ENCODE results near the gene KDM2B. TPM values are rescaled to one million over a fixed set of nuclear protein-coding genes. Genes with fewer than 3 reads are reported as not detected.

Gene KDM2B
- polyA plus RNA-seq (ENCODE audit: insufficient read depth in 1 of 5, insufficient read length in 5 of 5, low replicate concordance in 1 of 5): 10 to 100 TPM; 34.3 to 39.8 (median 37.8) TPM
- long read RNA-seq, donor 1: 0 reads
- long read RNA-seq, donor 2, partial matches to known transcripts: 9 of 9 reads
- long read RNA-seq, donor 2, other reads (novel, unspliced or antisense): 0 of 9 reads
- long read RNA-seq, donor 3, full-length matches to known transcripts: 1 of 1 reads
- long read RNA-seq, donor 3, partial matches to known transcripts: 0 of 1 reads
- long read RNA-seq, donor 3, other reads (novel, unspliced or antisense): 0 of 1 reads
- long read RNA-seq, donor 4, partial matches to known transcripts: 0 of 23 reads
- long read RNA-seq, donor 4, other reads (novel, unspliced or antisense): 23 of 23 reads
- long read RNA-seq, donor 5: 0 reads
- long read RNA-seq, donor 6, full-length matches to known transcripts: 3 of 66 reads
- long read RNA-seq, donor 6, partial matches to known transcripts: 34 of 66 reads
- long read RNA-seq, donor 6, other reads (novel, unspliced or antisense): 29 of 66 reads
- long read RNA-seq, donor 7, partial matches to known transcripts: 0 of 1 reads
- long read RNA-seq, donor 7, other reads (novel, unspliced or antisense): 0 of 1 reads
- long read RNA-seq, donor 8: 0 reads

DNA sequence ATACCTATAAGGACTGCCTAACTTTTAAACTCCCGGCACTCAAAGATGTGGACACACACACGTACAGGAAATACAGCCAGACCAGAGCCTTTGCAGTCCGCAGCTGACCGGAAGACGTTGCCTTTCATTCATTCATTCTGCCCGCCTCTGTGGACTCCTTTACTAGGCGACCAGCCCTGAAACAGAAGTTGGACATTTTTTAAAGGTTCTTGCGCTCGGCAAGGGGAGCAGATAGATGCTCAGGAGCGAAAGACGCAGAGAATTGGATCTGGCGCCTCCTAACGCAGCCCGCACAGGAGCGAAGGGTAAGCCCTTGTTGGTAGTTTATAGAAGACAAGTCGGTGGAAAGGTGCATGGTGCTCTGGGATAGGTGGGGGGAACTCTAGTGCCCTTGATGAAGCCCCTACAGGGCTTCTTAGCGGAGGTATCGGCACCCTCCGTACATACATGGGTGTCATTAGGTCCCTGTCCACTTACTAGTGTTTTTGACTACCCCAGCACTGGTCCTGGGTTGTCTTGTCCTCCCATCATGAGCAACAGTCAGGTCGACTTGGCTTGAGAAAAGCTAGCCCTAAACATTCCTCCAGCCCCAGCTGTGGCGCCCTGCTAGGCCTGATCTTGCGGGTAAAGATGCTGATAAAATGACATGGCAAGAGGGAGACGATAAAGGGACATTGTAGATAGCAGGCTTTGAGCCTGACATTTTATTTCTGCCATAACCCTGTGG, at the start of gene KDM2B:
Gene KDM2B (minus strand): TSS at position 65 of the 727 bp plus-strand sequence. CDS start 112 bp downstream, outside the sequence.
- peak in 1 of 2 donors; percentile 58 for DNase-seq

DNA sequence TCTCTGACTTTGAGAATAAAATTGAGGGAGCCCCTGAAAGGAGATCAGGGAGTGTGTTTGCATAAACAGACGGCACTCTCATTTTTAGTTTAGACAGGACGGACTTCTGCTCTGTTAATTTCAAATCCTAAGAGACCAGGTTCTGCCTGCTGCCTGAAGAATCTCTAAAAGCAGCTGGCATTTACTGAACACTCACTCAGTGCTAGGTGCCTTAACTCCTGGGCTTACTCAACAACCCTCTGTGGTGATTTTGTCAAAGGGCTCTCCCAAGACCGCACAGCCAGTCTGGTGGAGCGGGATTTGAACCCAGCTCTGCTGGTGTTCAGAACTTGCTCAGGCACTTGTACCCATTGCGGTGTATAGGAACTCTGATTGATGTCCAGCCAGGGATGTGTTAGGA, 47.7 kb upstream of the KDM2B start:
- DNase-seq: no peak

DNA sequence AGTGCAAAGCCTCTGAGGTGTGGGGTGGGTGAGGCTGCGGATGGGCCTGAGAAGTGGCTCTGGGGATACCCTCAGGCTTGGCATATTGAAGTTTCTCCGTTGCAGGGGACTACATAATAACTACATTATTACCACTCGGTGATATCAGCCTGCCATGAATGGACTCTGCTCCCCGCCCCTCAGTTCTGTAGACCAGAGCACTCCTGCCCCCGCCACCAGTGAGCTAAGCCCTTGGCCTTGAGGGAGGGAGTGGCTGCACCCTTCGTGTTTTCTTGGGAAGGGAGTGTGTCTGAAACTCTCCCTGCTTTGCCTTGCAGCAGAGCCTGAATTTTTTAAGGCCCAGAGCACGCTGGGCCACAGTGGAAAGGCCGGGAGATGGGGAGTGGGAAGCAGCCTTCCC, 47.2 kb upstream of the KDM2B start:
- DNase-seq: no peak

DNA sequence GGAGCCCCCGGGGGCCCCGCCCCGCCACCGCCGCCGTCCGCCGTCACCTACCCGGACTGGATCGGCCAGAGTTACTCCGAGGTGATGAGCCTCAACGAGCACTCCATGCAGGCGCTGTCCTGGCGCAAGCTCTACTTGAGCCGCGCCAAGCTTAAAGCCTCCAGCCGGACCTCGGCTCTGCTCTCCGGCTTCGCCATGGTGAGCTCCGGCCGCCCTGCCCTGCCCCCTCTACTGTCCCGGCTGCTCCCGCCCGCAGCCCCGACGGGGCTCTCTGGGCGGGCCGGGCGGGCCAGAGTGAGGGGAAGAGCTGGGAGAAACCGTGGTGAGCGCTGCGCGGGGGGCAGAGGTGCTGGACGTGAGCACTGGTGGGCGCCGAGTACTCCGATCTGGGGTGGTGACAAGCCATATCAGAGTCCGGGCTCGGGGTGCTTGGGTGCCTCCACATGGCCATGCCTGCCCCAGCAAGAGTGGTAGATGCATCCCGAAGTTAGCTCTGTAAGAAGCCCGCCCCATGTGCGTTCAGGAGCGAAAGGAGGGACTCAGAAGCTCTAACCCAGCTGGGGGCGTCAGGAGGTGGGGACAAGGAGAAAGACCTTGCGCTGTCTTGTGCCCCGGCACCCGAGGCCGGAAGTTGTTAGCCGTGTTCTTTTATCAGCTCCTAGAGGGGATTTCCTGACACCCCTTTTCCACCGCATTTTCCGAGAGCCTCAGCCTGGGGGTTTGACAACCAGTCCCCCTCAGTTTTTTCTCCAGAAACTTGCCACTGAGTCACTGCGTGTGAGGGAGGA, 46.2 kb upstream of the KDM2B start:
- DNase-seq: peak; percentile 64 to 70

GRCh38 chr12:121626087-121626852, 45.4 kb upstream of the KDM2B start, which contains the start of gene ORAI1:
Gene ORAI1 (plus strand): TSS chr12:121626530.
- peak; percentile 97 to 98 for DNase-seq

- no peak for DNase-seq
Observed at GRCh38 chr12:121620333-121620891, 39.6 kb upstream of the KDM2B start.

GRCh38 chr12:121618659-121619233, 37.9 kb upstream of the KDM2B start:
- DNase-seq: no peak

DNA sequence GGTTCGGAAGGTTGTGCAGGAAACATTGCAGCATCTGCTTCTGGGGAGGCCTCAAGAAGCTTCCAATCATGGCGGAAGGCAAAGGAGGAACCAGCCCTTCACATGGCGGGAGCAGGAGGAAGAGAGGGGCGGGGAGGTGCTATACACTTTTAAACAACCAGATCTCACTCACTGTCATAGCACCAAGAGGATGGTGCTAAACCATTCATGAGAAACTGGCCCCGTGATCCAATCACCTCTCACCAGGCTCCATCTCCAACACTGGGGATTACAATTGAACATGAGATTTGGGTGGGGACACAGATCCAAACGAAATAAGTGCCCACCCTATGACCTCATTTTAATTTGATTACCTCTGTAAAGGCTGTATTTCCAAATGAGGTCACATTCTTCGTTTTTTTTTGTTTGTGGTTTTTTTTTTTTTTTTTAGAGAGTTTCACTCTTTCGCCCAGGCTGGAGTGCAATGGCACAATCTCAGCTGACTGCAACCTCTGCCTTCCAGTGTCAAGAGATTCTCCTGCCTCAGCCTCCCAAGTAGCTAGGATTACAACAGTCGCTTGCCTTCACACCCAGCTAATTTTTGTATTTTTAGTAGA, 34.1 kb upstream of the KDM2B start:
- DNase-seq: no peak

- no peak for DNase-seq
Observed at GRCh38 chr12:121613462-121613861, 32.6 kb upstream of the KDM2B start.

GRCh38 chr12:121611306-121611705, 30.5 kb upstream of the KDM2B start:
- no peak for DNase-seq

DNA sequence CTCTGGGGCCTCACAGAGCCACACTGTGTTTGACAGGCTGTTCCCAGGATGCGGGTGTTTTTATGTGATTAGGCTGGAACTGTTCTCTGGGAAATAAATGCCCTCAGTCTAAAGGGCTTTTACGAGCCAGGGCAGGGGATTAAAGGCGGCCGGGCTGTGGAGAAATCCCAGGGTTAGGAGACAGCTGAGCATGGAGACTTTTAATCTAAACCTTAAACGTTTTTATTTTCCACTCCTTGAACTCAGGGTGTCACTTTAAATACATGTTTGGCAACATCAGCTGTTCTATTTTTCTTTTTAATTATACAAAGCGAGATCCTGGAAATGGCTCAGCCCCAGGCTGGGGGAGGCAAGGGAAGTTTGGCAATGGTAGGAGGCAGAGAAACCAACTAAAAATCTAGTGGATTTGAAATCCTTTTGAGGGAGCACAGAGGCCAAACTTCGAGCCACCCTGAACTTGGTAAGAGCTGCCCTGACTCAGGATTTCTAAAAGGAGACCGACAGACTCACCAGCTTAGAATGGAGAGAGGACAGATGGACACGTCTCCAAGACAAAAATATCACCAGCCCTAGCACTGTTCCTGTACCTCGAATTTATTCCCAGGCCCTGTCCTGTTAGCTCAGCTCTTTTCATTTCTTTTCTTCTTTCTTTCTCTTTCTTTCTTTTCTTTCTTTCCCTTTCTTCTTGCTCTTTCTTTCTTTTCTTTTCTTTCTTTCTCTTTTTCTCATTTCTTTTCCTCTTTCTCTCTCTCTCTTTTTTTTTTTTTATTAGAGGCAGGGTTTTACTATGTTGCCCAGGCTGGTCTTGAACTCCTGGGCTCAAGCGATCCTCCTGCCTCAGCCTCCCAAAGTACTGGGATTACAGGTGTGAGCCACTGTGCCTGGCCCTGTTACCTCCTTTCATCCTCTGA, 29.7 kb upstream of the KDM2B start:
- DNase-seq: peak in 1 of 2 donors; percentile 45

GRCh38 chr12:121608301-121608700, 27.5 kb upstream of the KDM2B start:
- DNase-seq: no peak

GRCh38 chr12:121603581-121603980, 22.8 kb upstream of the KDM2B start:
- DNase-seq: no peak

DNA sequence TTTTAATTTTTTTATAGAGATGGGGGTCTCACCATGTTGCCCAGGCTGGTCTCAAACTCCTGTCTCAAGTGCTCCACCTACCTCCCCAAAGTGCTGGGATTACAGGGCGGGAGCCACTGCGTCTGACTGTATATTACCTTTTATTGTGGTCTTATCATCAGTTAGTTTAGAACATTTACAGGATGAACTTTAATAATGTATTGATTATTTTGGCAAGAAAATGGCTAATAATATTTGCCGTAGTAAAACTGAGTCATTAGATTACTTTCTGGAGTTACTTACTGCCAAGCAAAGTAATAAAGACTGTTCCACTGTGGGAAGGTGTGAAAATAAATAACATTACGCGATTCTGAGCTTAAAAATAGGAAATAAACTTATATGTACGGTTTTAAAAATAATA, 21.9 kb upstream of the KDM2B start:
- DNase-seq: no peak

DNA sequence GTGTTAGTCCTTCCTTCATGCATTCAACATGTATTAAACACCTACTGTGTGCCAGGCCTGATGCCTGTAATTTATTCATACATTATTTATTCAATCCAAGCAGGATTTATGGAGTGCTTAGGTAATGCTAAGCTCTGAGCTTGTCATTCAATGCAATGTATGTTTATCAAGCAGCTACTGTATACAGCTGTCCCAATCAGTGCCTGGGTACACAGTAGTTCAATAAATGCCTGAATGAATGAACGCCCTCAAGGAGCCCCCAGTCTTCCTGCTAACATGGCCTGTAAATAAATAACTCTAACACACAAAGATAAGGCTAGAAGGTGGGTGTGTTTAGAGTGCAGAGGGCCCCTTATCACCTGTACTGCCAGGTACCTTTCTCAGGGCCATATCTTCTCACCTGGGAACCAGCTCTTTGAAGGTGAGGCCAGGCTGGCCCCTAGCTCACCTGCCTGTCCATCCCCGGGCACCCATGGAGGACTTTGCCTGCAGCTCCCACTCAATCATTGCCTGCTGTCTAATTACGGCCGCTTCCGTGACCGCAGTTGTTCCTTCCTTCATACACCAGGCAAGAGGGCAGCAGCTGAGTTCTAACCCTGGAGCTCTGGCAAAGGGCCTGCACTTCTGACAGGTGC, 20.0 kb upstream of the KDM2B start:
- DNase-seq: no peak

- DNase-seq: no peak
Observed at GRCh38 chr12:121596526-121596925, 15.7 kb upstream of the KDM2B start.

DNA sequence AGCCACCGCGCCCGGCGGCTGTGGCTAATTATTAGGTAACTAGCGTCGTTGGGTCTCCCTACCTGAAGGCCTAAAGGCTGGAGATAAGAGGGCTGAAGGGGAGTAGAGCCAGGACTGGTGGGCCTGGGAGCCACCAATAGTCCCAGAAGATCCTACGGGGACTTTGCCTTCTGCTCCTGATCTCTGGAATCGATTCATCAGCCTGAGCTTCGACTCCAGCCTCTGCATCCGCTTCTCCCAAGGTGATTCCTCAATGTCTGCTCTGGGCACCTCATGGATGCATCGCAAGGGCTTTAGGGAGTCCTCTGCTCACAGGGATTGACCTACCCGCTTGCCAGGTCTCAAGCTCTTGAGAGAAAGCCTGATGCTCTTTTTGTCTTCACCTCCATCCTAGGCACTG, 14.7 kb upstream of the KDM2B start:
- no peak for DNase-seq

- no peak for DNase-seq
Observed at GRCh38 chr12:121592320-121592719, 11.5 kb upstream of the KDM2B start.

All from right lung (tissue), 10 donors.